T-helper 1 cell (primary cell): ENCODE results near the gene PRM2.
A peak's percentile ranks its signal among the peaks of the same experiment; 100 is the strongest.

ENCODE experiments used
- DNase-seq, 5 donors: peaks; one replicate each; pipeline ENCODE4 v3.0.0-alpha.2; 2012 to 2020
- total RNA-seq, 4 donors: gene quantifications; one replicate each; lab custom pipeline; 2026; lab: John Stamatoyannopoulos, UW

The PRM2 gene
- 0 reads per million in 4 donors for total RNA-seq

GRCh38 chr16:11276143-11276895 lies at the start of gene PRM2:
Gene PRM2 (minus strand): TSS chr16:11276480. CDS start chr16:11276370, 110 bp downstream.
- DNase-seq, result no peak

GRCh38 chr16:11325404-11326083 lies 49.3 kb upstream of the PRM2 start:
- DNase-seq, result peak in 1 of 5 donors; percentile 75

GRCh38 chr16:11323551-11324336 lies 47.5 kb upstream of the PRM2 start:
- DNase-seq, result no peak

- DNase-seq, result no peak
These were observed 46.5 kb upstream of the PRM2 start for GRCh38 chr16:11322823-11323222.

GRCh38 chr16:11321662-11322061 lies 45.4 kb upstream of the PRM2 start:
- no peak for DNase-seq

GRCh38 chr16:11320170-11320569 lies 43.9 kb upstream of the PRM2 start:
- no peak for DNase-seq

- DNase-seq, result no peak
These were observed 43.4 kb upstream of the PRM2 start for GRCh38 chr16:11319529-11320146.

- no peak for DNase-seq
These were observed 42.5 kb upstream of the PRM2 start for GRCh38 chr16:11318817-11319216.

GRCh38 chr16:11316331-11317015 lies 40.2 kb upstream of the PRM2 start:
- no peak for DNase-seq

- DNase-seq, result no peak
These were observed 39.2 kb upstream of the PRM2 start for GRCh38 chr16:11315510-11315909.

GRCh38 chr16:11314309-11314894 lies 38.1 kb upstream of the PRM2 start:
- DNase-seq, result no peak

- no peak for DNase-seq
These were observed 37.4 kb upstream of the PRM2 start for GRCh38 chr16:11313493-11314308.

GRCh38 chr16:11312718-11313492 lies 36.6 kb upstream of the PRM2 start:
- DNase-seq, result peak in 2 of 5 donors; percentile 15 to 38

- peak in 1 of 5 donors; percentile 76 for DNase-seq
These were observed 34.8 kb upstream of the PRM2 start for GRCh38 chr16:11310997-11311561.

- no peak for DNase-seq
These were observed 34.3 kb upstream of the PRM2 start for GRCh38 chr16:11310634-11310977.

GRCh38 chr16:11309895-11310633 lies 33.8 kb upstream of the PRM2 start:
- no peak for DNase-seq

GRCh38 chr16:11308493-11309283 lies 32.4 kb upstream of the PRM2 start:
- DNase-seq, result no peak
